ENCODE data around the gene FLYWCH2.

- TF ChIP-seq POLR2A (IDR thresholded peaks at IDR 0.05) (no peak), CTCF (IDR thresholded peaks at IDR 0.05) (no peak)
These were observed 19.5 kb downstream of the FLYWCH2 start for GRCh38 chr16:2902337-2903130.
